Common myeloid progenitor, CD34-positive (primary cell): ENCODE measurements around the gene SEMA6A.
A peak's percentile ranks its signal among the peaks of the same experiment; 100 is the strongest.

Experiments
- CTCF ChIA-PET: fragments of 350-600 bp; sonication (Branson Sonifier 250); formaldehyde crosslinking; loops from one replicate; lab custom pipeline; 2021; ENCODE audit warnings: antibody characterized with exemption; lab: Charles Lee
- POLR2A ChIA-PET: fragments of 350-600 bp; sonication (Branson Sonifier 250); formaldehyde crosslinking; loops from one replicate; lab custom pipeline; 2021; ENCODE audit warnings: antibody characterized with exemption; lab: Charles Lee
- DNase-seq, 3 donors: peaks; one replicate each; pipeline versions ENCODE4 v3.0.0 to v3.0.0-alpha.2; 2013
- H3K27ac ChIP-seq, 2 experiments: 1 replicate in 1 of 2; 2 replicates in 1 of 2; pipeline ENCODE4 v1.7.0; 2013; ENCODE audit warnings: inconsistent platforms in 2 of 2, low read length in 2 of 2, mild to moderate bottlenecking in 2 of 2, low read depth in 1 of 2, moderate library complexity in 1 of 2; ENCODE audit not compliant: severe bottlenecking in 2 of 2, insufficient read depth in 1 of 2, poor library complexity in 1 of 2
- H3K27me3 ChIP-seq, 5 experiments: replicated peaks in 2 of 5; 1 replicate in 3 of 5; 2 replicates in 2 of 5; pipeline versions ENCODE4 v1.6.1 to v1.7.0; 2013; ENCODE audit warnings: low read length in 4 of 5, mild to moderate bottlenecking in 2 of 5, moderate library complexity in 2 of 5, inconsistent platforms in 1 of 5; ENCODE audit not compliant: insufficient read depth in 5 of 5, control insufficient read depth in 4 of 5
- H3K36me3 ChIP-seq, 4 experiments: 1 replicate in 2 of 4; 2 replicates in 2 of 4; pipeline versions ENCODE4 v1.6.1 to v1.7.0; 2013; ENCODE audit warnings: low read length in 3 of 4, control low read depth in 1 of 4, mild to moderate bottlenecking in 1 of 4; ENCODE audit not compliant: control insufficient read depth in 4 of 4, insufficient read depth in 4 of 4
- H3K4me1 ChIP-seq, 4 experiments: 1 replicate in 3 of 4; 2 replicates in 1 of 4; pipeline versions ENCODE4 v1.6.1 to v1.7.1; 2013; ENCODE audit warnings: low read length in 3 of 4, mild to moderate bottlenecking in 3 of 4, control low read depth in 1 of 4, inconsistent platforms in 1 of 4, moderate library complexity in 1 of 4; ENCODE audit not compliant: control insufficient read depth in 4 of 4, insufficient read depth in 4 of 4; ENCODE audit errors: control extremely low read depth in 1 of 4
- H3K4me3 ChIP-seq, 7 experiments: 1 replicate in 4 of 7; 2 replicates in 3 of 7; pipeline versions ENCODE4 v1.5.1 to v1.7.0; 2013; ENCODE audit warnings: mild to moderate bottlenecking in 7 of 7, low read length in 6 of 7, moderate library complexity in 6 of 7, inconsistent platforms in 2 of 7, low read depth in 2 of 7, control low read depth in 1 of 7; ENCODE audit not compliant: insufficient read depth in 4 of 7, control insufficient read depth in 1 of 7; ENCODE audit errors: extremely low read depth in 1 of 7
- H3K9me3 ChIP-seq, 5 experiments: 1 replicate in 4 of 5; 2 replicates in 1 of 5; pipeline versions ENCODE4 v1.6.1 to v1.7.1; 2013; ENCODE audit warnings: low read length in 4 of 5, mild to moderate bottlenecking in 2 of 5, inconsistent platforms in 1 of 5, low read depth in 1 of 5, moderate library complexity in 1 of 5; ENCODE audit not compliant: control insufficient read depth in 4 of 5, insufficient read depth in 2 of 5; ENCODE audit errors: control extremely low read depth in 1 of 5
- WGBS: methylation state at CpG from one replicate; pipeline ENCODE4 v1.1.5; 2013; ENCODE audit not compliant: insufficient coverage; 5-methylcytosine and 5-hydroxymethylcytosine counted together

Gene SEMA6A

DNA sequence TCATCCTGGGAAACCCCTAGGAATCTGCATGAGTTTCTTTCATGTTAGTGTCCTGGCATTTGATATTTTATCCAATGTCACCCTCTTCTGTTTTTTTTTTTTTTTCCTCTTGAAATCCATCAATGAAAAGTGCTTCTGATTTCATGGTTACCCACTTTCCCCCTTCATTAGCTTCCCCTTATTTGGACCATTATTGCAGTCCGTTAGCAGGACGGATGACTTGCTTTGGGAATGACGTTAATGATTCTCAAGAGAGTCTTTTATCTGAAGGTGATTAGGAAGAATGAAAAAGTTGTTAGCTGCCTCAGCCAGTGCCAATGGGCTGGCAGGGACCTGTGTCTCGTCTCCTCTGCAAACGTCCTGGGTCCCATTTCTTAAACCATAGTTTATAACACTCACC, 134.7 kb downstream of the SEMA6A start:
- ChIA-PET CTCF (no interaction called here), POLR2A (no interaction called here)
- WGBS = no CpG with 5 or more reads among the region's 5 CpGs
- Histone ChIP-seq H3K4me1 (no peaks in the 10 kb centered on the region), H3K36me3 (no peaks in the 10 kb centered on the region), H3K4me3 (no peak overlapping the region), H3K9me3 (peaks cover 0 to 2% (median 0%) of the 10 kb centered on the region in 5 experiments), H3K27ac (no peak overlapping the region), H3K27me3 (no peaks in the 10 kb centered on the region)
- DNase-seq = no peak

DNA sequence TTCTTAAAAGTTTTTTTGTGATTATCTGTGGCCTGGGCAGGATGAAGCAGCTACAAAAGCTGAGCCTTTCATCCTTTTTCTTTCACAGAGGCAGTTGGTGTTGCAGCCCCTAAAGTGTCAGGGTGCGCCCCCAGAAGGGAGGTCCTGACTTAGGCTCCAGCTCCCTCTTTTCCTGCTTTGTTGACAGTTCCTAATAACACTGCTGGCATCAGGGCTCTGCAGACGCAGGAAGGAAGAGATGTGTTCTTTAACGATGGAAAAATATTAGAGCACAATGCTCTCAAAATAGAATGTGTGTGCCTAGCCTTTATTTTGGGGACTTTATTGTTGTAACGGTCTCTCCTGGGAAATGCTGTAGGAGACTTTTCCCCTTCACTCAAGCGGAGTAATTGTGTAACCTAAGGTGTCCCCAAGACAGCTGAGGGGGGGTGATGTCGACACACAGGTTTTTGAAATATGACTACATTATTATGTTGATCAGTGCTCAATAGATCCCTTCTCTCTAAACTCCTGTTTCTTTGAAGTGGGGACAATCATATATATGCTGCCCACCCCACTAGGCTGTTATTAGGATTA, 135.6 kb downstream of the SEMA6A start:
- no peaks in the 10 kb centered on the region for H3K36me3 ChIP-seq
- H3K4me3 ChIP-seq = no peak overlapping the region

DNA sequence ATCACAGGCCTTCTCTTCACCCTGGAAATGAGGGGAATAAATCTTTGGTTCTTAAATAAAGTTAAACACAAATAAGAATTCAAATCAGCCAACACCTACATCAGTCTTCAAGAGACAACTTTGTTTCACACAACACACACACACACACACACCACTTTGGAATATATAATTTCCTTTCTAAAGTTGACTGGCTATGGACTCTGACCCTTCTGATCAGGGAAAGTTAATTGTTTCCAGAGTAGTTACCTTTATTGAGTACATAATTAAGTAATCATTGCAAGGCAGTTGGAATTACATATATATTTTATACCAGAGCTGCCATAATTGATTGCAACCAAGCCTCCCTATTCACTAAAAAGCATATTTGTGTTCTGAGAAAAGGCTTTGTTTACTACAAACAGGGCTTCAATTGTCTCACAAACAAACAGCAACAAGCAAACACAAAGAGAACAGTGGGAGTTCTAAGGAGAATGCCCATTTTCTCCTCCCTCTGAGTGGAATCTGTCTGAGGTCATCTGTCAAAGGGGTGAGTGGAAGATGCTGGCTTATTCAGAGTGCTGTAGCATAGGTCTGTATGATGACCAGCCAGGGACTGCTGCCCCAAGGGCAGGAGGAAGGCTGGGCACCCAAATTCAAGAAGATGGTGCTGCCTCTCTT, 136.6 kb downstream of the SEMA6A start:
- peaks cover 0 to 10% (median 0%) of the 10 kb centered on the region in 5 experiments for H3K9me3 ChIP-seq
- H3K27ac ChIP-seq = no peak overlapping the region
- H3K4me1 ChIP-seq = no peaks in the 10 kb centered on the region
- H3K36me3 ChIP-seq = no peaks in the 10 kb centered on the region
- ChIA-PET POLR2A (no interaction called here), CTCF (no interaction called here)
- DNase-seq = no peak
- no peaks in the 10 kb centered on the region for H3K27me3 ChIP-seq
- H3K4me3 ChIP-seq = no peak overlapping the region

More for the DNA sequence above, 135.6 kb downstream of the SEMA6A start:
- 68% methylated on average over 4 of the region's 6 CpGs for WGBS
- ChIA-PET CTCF (interaction anchor here (0.6 kb wide), 1 partner anchor 371 kb away, joined by 3 read pairs; no protein-coding TSS in a partner anchor), POLR2A (no interaction called here)
- Histone ChIP-seq H3K9me3 (peaks cover 0 to 4% (median 0%) of the 10 kb centered on the region in 5 experiments), H3K27ac (no peak overlapping the region), H3K4me1 (no peaks in the 10 kb centered on the region), H3K27me3 (no peaks in the 10 kb centered on the region)
- no peak for DNase-seq

DNA sequence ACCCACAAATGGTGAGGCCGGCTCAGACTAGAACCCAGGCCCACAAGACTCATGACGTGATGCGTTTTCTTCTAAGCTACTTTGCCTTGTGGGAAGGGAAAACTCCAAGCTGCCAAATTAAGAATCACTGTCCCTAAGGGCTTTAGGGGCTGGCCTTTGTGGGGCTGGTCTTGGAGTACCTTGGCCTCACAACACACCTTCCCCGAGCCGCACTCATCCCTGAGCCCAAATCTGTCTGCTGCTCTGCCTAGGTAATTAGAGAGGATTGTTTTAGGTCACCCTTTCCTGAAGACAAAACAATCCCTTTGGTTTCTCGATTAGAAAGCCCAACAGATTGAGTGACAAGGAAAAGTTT, 137.3 kb downstream of the SEMA6A start:
- whole genome bisulfite sequencing = 89% methylated on average over 4 of the region's 6 CpGs

DNA sequence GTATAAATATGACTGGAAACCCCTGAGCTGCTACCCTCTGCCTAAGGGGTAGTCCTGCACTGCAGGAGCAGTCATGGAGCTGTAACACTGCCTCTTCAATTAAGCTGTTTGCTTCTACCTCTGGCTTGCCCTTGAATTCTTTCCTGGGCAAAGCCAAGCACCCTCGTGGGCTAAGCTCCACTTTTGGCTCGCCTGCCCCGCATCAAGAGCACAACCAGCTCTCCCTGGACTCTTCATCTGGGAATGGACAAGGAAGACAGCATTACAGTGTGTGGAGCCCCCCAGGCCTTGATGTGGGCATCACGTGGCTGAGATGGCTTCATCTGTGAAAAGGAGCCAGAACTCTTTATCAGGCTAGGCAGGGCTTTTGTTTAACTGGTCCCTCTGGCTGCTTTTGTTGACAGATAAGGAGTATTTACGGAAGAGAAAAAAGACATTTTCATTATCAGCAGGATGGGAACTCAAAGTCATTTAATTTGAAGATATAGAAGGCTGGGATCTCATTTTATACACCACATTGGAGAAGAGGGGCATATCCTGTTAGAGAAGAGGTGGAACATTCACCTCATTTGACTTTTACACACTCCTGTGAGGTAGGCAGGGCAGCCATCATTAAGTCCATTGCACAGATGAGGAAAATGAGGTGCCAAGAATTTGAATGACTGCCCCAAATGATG, 137.8 kb downstream of the SEMA6A start:
- H3K27me3 ChIP-seq = no peaks in the 10 kb centered on the region
- no peak overlapping the region for H3K4me3 ChIP-seq
- no peaks in the 10 kb centered on the region for H3K4me1 ChIP-seq
- H3K36me3 ChIP-seq = no peaks in the 10 kb centered on the region
- WGBS = 93% methylated on average over 4 of the region's 5 CpGs
- peaks cover 0 to 10% (median 0%) of the 10 kb centered on the region in 5 experiments for H3K9me3 ChIP-seq
- POLR2A ChIA-PET = no interaction called here
- H3K27ac ChIP-seq = no peak overlapping the region
- CTCF ChIA-PET = interaction anchor here (1.8 kb wide), 1 partner anchor 16 kb away, joined by 7 read pairs; no protein-coding TSS in a partner anchor
- peak in 2 of 3 donors; percentile 20 to 46 for DNase-seq

More for the DNA sequence above, 137.3 kb downstream of the SEMA6A start:
- DNase-seq = no peak
- CTCF ChIA-PET = no interaction called here
- H3K36me3 ChIP-seq = no peaks in the 10 kb centered on the region
- H3K4me1 ChIP-seq = no peaks in the 10 kb centered on the region
- no peak overlapping the region for H3K4me3 ChIP-seq
- peaks cover 0 to 10% (median 0%) of the 10 kb centered on the region in 5 experiments for H3K9me3 ChIP-seq
- POLR2A ChIA-PET = no interaction called here
- H3K27ac ChIP-seq = no peak overlapping the region
- no peaks in the 10 kb centered on the region for H3K27me3 ChIP-seq

DNA sequence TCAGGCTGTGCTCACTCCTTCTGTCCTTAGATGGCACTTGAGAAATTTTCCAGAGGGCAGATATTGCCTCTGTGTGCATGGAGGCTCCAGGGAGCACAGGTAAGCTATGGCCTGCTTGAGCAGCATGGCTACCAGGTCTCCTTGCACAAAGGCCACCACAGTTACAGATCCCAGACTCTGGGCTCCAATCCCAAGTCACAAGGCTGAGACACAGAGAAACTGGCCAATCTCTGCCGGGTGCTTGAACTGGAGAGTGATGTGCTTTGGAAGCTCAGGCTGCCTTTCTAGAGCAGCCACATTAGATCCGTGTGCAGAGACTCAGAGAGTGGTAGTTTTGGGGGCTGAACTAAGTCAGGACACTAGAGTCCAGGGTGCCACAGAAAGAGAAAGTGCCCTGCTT, 145.7 kb downstream of the SEMA6A start:
- no peak for DNase-seq
- peaks cover 0 to 5% (median 2%) of the 10 kb centered on the region in 5 experiments for H3K9me3 ChIP-seq
- H3K4me1 ChIP-seq = no peaks in the 10 kb centered on the region
- 79% methylated on average over 2 of the region's 2 CpGs for WGBS
- CTCF ChIA-PET = interaction anchor here (0.9 kb wide), 1 partner anchor 127 kb away, joined by 3 read pairs; no protein-coding TSS in a partner anchor
- H3K4me3 ChIP-seq = no peak overlapping the region
- no peak overlapping the region for H3K27ac ChIP-seq
- H3K36me3 ChIP-seq = peaks cover 0 to 2% (median 0%) of the 10 kb centered on the region in 4 experiments
- no peaks in the 10 kb centered on the region for H3K27me3 ChIP-seq
- POLR2A ChIA-PET = no interaction called here

DNA sequence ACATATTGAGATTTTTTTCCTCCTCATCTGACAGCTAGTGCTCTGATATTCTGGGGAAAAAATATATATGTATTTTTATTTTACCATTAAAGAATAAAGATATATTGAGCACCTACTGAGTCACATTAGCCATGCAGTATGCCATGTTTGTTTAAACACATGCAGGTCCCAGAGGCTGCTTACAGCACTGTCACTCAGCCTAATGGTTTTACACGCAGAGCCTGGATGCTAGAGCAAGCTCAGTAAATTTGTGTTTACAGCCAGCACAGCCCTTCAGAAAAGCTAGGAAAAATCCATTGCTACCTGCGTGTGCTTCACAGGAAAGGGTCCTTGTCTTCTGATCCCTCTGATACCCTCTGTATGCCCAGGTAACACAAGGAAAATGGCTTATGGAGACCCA, 146.2 kb downstream of the SEMA6A start:
- Histone ChIP-seq H3K4me3 (no peak overlapping the region), H3K9me3 (peaks cover 0 to 2% (median 0%) of the 10 kb centered on the region in 5 experiments), H3K36me3 (peaks cover 0 to 2% (median 0%) of the 10 kb centered on the region in 4 experiments), H3K27me3 (no peaks in the 10 kb centered on the region), H3K4me1 (no peaks in the 10 kb centered on the region), H3K27ac (no peak overlapping the region)
- POLR2A ChIA-PET = no interaction called here
- CTCF ChIA-PET = interaction anchor here (0.9 kb wide), 1 partner anchor 126 kb away, joined by 3 read pairs; no protein-coding TSS in a partner anchor
- WGBS = 100% methylated on average over 2 of the region's 2 CpGs
- no peak for DNase-seq
